Measurements from ENCODE around the gene SLC9B1.

Gene SLC9B1

GRCh38 chr4:103019308-103020124 lies at the start of gene SLC9B1:
SLC9B1 (minus strand) TSS chr4:103019705; CDS start chr4:102991711, 27,994 bp downstream.
- peak within 1 kb of the TSS; percentile 53 for H3K4me3 ChIP-seq (ENCODE audit: low read depth, low read length)
- TF ChIP-seq CTCF (IDR thresholded peaks at IDR 0.05; ENCODE audit: low read depth, low read length) = no peak

- H3K4me3 ChIP-seq (ENCODE audit: low read depth, low read length) = no peak overlapping the region
- no peak for TF ChIP-seq CTCF (IDR thresholded peaks at IDR 0.05; ENCODE audit: low read depth, low read length)
Measured at GRCh38 chr4:103067841-103068547, 48.5 kb upstream of the SLC9B1 start.

- no peak for TF ChIP-seq CTCF (IDR thresholded peaks at IDR 0.05; ENCODE audit: low read depth, low read length)
- H3K4me3 ChIP-seq (ENCODE audit: low read depth, low read length) = no peak overlapping the region
Measured at GRCh38 chr4:103060453-103061148, 41.1 kb upstream of the SLC9B1 start.

- H3K4me3 ChIP-seq (ENCODE audit: low read depth, low read length) = no peak overlapping the region
- TF ChIP-seq CTCF (IDR thresholded peaks at IDR 0.05; ENCODE audit: low read depth, low read length) = no peak
Measured at GRCh38 chr4:103054030-103054429, 34.5 kb upstream of the SLC9B1 start.

GRCh38 chr4:103052779-103053178 lies 33.3 kb upstream of the SLC9B1 start:
- no peak for TF ChIP-seq CTCF (IDR thresholded peaks at IDR 0.05; ENCODE audit: low read depth, low read length)
- H3K4me3 ChIP-seq (ENCODE audit: low read depth, low read length) = no peak overlapping the region

GRCh38 chr4:103052145-103052544 lies 32.6 kb upstream of the SLC9B1 start:
- TF ChIP-seq CTCF (IDR thresholded peaks at IDR 0.05; ENCODE audit: low read depth, low read length) = no peak
- no peak overlapping the region for H3K4me3 ChIP-seq (ENCODE audit: low read depth, low read length)

Data from WI38 (cell line).